HepG2 (cell line): ENCODE data around the gene ESRP2. TPM values are rescaled to one million over a fixed set of nuclear protein-coding genes. Genes with fewer than 3 reads are reported as not detected.
A peak's percentile ranks its signal among the peaks of the same experiment; 100 is the strongest.

Experiments
- AFF4 ChIP-seq: sonication (generic); formaldehyde crosslinking; IDR thresholded peaks from 2 replicates; pipeline ENCODE4 v1.4.0; 2020; ENCODE audit warnings: missing genetic modification reagents
- DNMT1 ChIP-seq: sonication (generic); formaldehyde crosslinking; IDR thresholded peaks from 2 replicates; pipeline ENCODE4 v1.5.1; 2020; ENCODE audit warnings: mild to moderate bottlenecking, missing genetic modification reagents
- GFI1 ChIP-seq: sonication (generic); formaldehyde crosslinking; IDR thresholded peaks from 2 replicates; pipeline ENCODE4 v1.5.0; 2020; ENCODE audit warnings: missing genetic modification reagents, mild to moderate bottlenecking, borderline replicate concordance
- GMEB2 ChIP-seq: IDR thresholded peaks from 2 replicates; pipeline ENCODE4 v1.6.1; 2016; ENCODE audit warnings: missing biosample characterization, missing genetic modification reagents, low read depth
- IRX3 ChIP-seq: sonication (generic); formaldehyde crosslinking; IDR thresholded peaks from 2 replicates; pipeline ENCODE4 v1.8.1; 2023; ENCODE audit warnings: mild to moderate bottlenecking, low read depth, missing genetic modification reagents, borderline replicate concordance
- MAZ ChIP-seq, 2 experiments: sonication (generic) in 1 of 2; formaldehyde crosslinking in 1 of 2; IDR thresholded peaks; 2 replicates each; pipeline versions ENCODE4 v1.5.0 to v1.6.1; 2012 to 2020; ENCODE audit warnings: low read depth in 2 of 2, mild to moderate bottlenecking in 2 of 2, borderline replicate concordance in 1 of 2, improper control_type of control experiment in 1 of 2, low read length in 1 of 2, missing genetic modification reagents in 1 of 2, moderate library complexity in 1 of 2
- MEF2D ChIP-seq: sonication (generic); formaldehyde crosslinking; IDR thresholded peaks from 2 replicates; pipeline ENCODE4 v1.5.1; 2020; ENCODE audit warnings: mild to moderate bottlenecking, missing genetic modification reagents
- MYPOP ChIP-seq: sonication (generic); formaldehyde crosslinking; IDR thresholded peaks from 2 replicates; pipeline ENCODE4 v1.8.1; 2023; ENCODE audit warnings: mild to moderate bottlenecking, moderate library complexity, missing genetic modification reagents
- PATZ1 ChIP-seq: sonication (generic); formaldehyde crosslinking; IDR thresholded peaks from 2 replicates; pipeline ENCODE4 v1.4.0; 2020; ENCODE audit warnings: missing genetic modification reagents
- RAD51 ChIP-seq: fragments of 450-650 bp; IDR thresholded peaks from 2 replicates; pipeline ENCODE4 v1.6.1; 2016; ENCODE audit warnings: borderline replicate concordance
- THAP8 ChIP-seq: sonication (generic); formaldehyde crosslinking; IDR thresholded peaks from 2 replicates; pipeline ENCODE4 v1.5.1; 2020; ENCODE audit warnings: missing genetic modification reagents, mild to moderate bottlenecking, borderline replicate concordance
- ZBTB38 ChIP-seq: sonication (generic); formaldehyde crosslinking; IDR thresholded peaks from 2 replicates; pipeline ENCODE4 v1.5.1; 2020; ENCODE audit warnings: mild to moderate bottlenecking, missing genetic modification reagents
- ZNF264 ChIP-seq: sonication (generic); formaldehyde crosslinking; IDR thresholded peaks from 2 replicates; pipeline ENCODE4 v1.4.0; 2020; ENCODE audit warnings: missing genetic modification reagents
- ZNF710 ChIP-seq: sonication (generic); formaldehyde crosslinking; IDR thresholded peaks from 2 replicates; pipeline ENCODE4 v1.5.0; 2020; ENCODE audit warnings: mild to moderate bottlenecking, missing genetic modification reagents, borderline replicate concordance
- ZNF781 ChIP-seq: sonication (generic); formaldehyde crosslinking; IDR thresholded peaks from 2 replicates; pipeline ENCODE4 v1.5.1; 2020; ENCODE audit warnings: borderline replicate concordance, mild to moderate bottlenecking, missing genetic modification reagents; ENCODE audit errors: not compliant biosample characterization
- ZSCAN29 ChIP-seq: sonication (generic); formaldehyde crosslinking; conservative IDR thresholded peaks from 2 replicates; pipeline ENCODE4 v1.4.0; 2020; ENCODE audit warnings: mild to moderate bottlenecking, missing genetic modification reagents
- polyA plus RNA-seq, 8 experiments: library from polyadenylated mRNA; depleted of rRNA in 3 of 8; stranded (reverse) in 7 of 8; unstranded in 1 of 8; fragments of >200 nt; fragmentation: Illumina TruSeq in 4 of 8; extraction: Trizol in 4 of 8; gene quantifications; 2 replicates each; pipeline versions ENCODE4 v1.2.1 to v1.2.3, GENCODE V29; 2011 to 2016; ENCODE audit warnings: low read depth in 4 of 8, missing spikeins in 1 of 8, mixed read lengths in 1 of 8; ENCODE audit not compliant: insufficient read depth in 1 of 8
- total RNA-seq, 5 experiments: library from RNA; depleted of rRNA; stranded (reverse); fragments of >200 nt; fragmentation: Illumina TruSeq; extraction: Trizol; gene quantifications; 2 replicates each; pipeline ENCODE4 v1.2.3, GENCODE V29; 2016; ENCODE audit warnings: low read depth in 1 of 5

Gene ESRP2
- total and polyA plus RNA-seq, 2 of the 13 experiments (the other 11 are each of a cell fraction or from before 2014, with no cell fraction given): 21.1 to 32.4 TPM

GRCh38 chr16:68281368-68282063 is 45.6 kb upstream of the ESRP2 start (continued):
- TF ChIP-seq MYPOP (CRISPR knock-in tag) (peak; percentile 54), IRX3 (no peak), ZBTB38 (CRISPR knock-in tag) (peak; percentile 62; the same call in 1 of the 2 replicates), ZNF710 (peak; percentile 99), ZSCAN29 (CRISPR knock-in tag) (peak; percentile 93; the same call in 1 of the 2 replicates), ZNF264 (CRISPR knock-in tag) (peak; percentile 71; the same call in 1 of the 2 replicates), DNMT1 (CRISPR knock-in tag) (no peak), AFF4 (CRISPR knock-in tag) (peak; percentile 62), MAZ (IDR thresholded peaks at IDR 0.05; ENCODE audit: borderline replicate concordance, low read depth, low read length) (no peak), MAZ (CRISPR knock-in tag; IDR thresholded peaks at IDR 0.05; ENCODE audit: low read depth) (peak; percentile 73; the same call in 1 of the 2 replicates), ZNF781 (CRISPR knock-in tag) (no peak), GFI1 (CRISPR knock-in tag) (peak; percentile 87), PATZ1 (CRISPR knock-in tag) (peak; percentile 85), THAP8 (CRISPR knock-in tag) (no peak), RAD51 (no peak), GMEB2 (no peak), MEF2D (CRISPR knock-in tag) (peak; percentile 60; the same call in 1 of the 2 replicates)
